ENCODE data around the gene PAK4.

Gene PAK4

GRCh38 chr19:39164289-39164688, 38.7 kb downstream of the PAK4 start:
- no peak for DNase-seq

- no peak for DNase-seq
Measured at GRCh38 chr19:39165857-39166256, 40.3 kb downstream of the PAK4 start.

- peak in 22 of 51 donors; percentile 5 to 54 (median 24) for DNase-seq
Measured at GRCh38 chr19:39166571-39167391, 41.2 kb downstream of the PAK4 start.

- DNase-seq = no peak
Measured at GRCh38 chr19:39167461-39168257, 42.1 kb downstream of the PAK4 start.

GRCh38 chr19:39168258-39169142, 42.9 kb downstream of the PAK4 start:
- DNase-seq = no peak

- no peak for DNase-seq
Measured at GRCh38 chr19:39169143-39169810, 43.7 kb downstream of the PAK4 start.

- no peak for DNase-seq
Measured at GRCh38 chr19:39170386-39171231, 45.0 kb downstream of the PAK4 start.

GRCh38 chr19:39171479-39172465, 46.2 kb downstream of the PAK4 start:
- DNase-seq = no peak

- DNase-seq = no peak
Measured at GRCh38 chr19:39172700-39173501, 47.3 kb downstream of the PAK4 start.

GRCh38 chr19:39173502-39173991, 48.0 kb downstream of the PAK4 start:
- no peak for DNase-seq

GRCh38 chr19:39174142-39174541, 48.6 kb downstream of the PAK4 start:
- DNase-seq = no peak

- no peak for DNase-seq
Measured at GRCh38 chr19:39174558-39175544, 49.3 kb downstream of the PAK4 start.

GRCh38 chr19:39175564-39175963, 50.0 kb downstream of the PAK4 start:
- DNase-seq = no peak

- DNase-seq = no peak
Measured at GRCh38 chr19:39177110-39177699, 51.6 kb downstream of the PAK4 start.

- DNase-seq = no peak
Measured at GRCh38 chr19:39177736-39178135, 52.1 kb downstream of the PAK4 start.

Data from hypothalamus (tissue), 51 donors.